H9 (cell line): Measurements from ENCODE around the gene CCDC78. TPM values are rescaled to one million over a fixed set of nuclear protein-coding genes. Genes with fewer than 3 reads are reported as not detected.

Source experiments
- DNase-seq: peaks from one replicate; pipeline ENCODE4 v3.0.0-alpha.2; 2017
- H2AFZ ChIP-seq: one replicate; pipeline ENCODE4 v1.6.1; 2013; ENCODE audit warnings: mild to moderate bottlenecking, low read length, control low read depth, moderate library complexity
- H2AK5ac ChIP-seq: 2 replicates; pipeline ENCODE4 v1.6.1; 2013; ENCODE audit warnings: low read length, control low read depth, mixed read lengths; ENCODE audit not compliant: insufficient read length
- H2BK120ac ChIP-seq: one replicate; pipeline ENCODE4 v1.6.1; 2013; ENCODE audit warnings: low read depth, mild to moderate bottlenecking, low read length, control low read depth, inconsistent platforms; ENCODE audit not compliant: poor library complexity, severe bottlenecking
- H2BK12ac ChIP-seq: 2 replicates; pipeline ENCODE4 v1.6.1; 2013; ENCODE audit warnings: low read length, control low read depth, mixed read lengths, low read depth; ENCODE audit not compliant: insufficient read length
- H2BK15ac ChIP-seq: 2 replicates; pipeline ENCODE4 v1.6.1; 2013; ENCODE audit warnings: low read depth, low read length, control low read depth
- H2BK20ac ChIP-seq: one replicate; pipeline ENCODE4 v1.6.1; 2013; ENCODE audit warnings: low read depth, mild to moderate bottlenecking, low read length, control low read depth, inconsistent platforms; ENCODE audit not compliant: poor library complexity, severe bottlenecking
- H2BK5ac ChIP-seq: 2 replicates; pipeline ENCODE4 v1.6.1; 2013; ENCODE audit warnings: low read length, control low read depth, mixed read lengths; ENCODE audit not compliant: insufficient read length
- H3K14ac ChIP-seq: 2 replicates; pipeline ENCODE4 v1.6.1; 2013; ENCODE audit warnings: low read length, control low read depth; ENCODE audit not compliant: insufficient read depth
- H3K18ac ChIP-seq: 2 replicates; pipeline ENCODE4 v1.6.1; 2013; ENCODE audit warnings: low read depth, mild to moderate bottlenecking, mixed read lengths, low read length, control low read depth; ENCODE audit not compliant: insufficient read length
- H3K23ac ChIP-seq: 2 replicates; pipeline ENCODE4 v1.6.1; 2013; ENCODE audit warnings: low read length, control low read depth, mixed read lengths, low read depth; ENCODE audit not compliant: insufficient read length
- H3K23me2 ChIP-seq: 2 replicates; pipeline ENCODE4 v1.6.1; 2013; ENCODE audit warnings: low read depth, mild to moderate bottlenecking, mixed read lengths, low read length, control low read depth; ENCODE audit not compliant: insufficient read length, poor library complexity, severe bottlenecking
- H3K27ac ChIP-seq: 2 replicates; pipeline ENCODE4 v1.5.1; 2013; ENCODE audit warnings: low read length, control low read depth, mixed read lengths, low read depth; ENCODE audit not compliant: insufficient read length
- H3K27me3 ChIP-seq: 2 replicates; pipeline ENCODE4 v1.6.1; 2013; ENCODE audit warnings: low read length, control low read depth, inconsistent platforms; ENCODE audit not compliant: insufficient read depth
- H3K4ac ChIP-seq: 2 replicates; pipeline ENCODE4 v1.6.1; 2013; ENCODE audit warnings: low read depth, mild to moderate bottlenecking, control low read depth, inconsistent platforms, low read length, moderate library complexity
- H3K4me1 ChIP-seq: 2 replicates; pipeline ENCODE4 v1.6.1; 2013; ENCODE audit warnings: low read length, control low read depth, inconsistent platforms; ENCODE audit not compliant: insufficient read depth
- H3K4me2 ChIP-seq: 2 replicates; pipeline ENCODE4 v1.6.1; 2013; ENCODE audit warnings: low read length, control low read depth, mixed read lengths; ENCODE audit not compliant: insufficient read length, insufficient read depth
- H3K56ac ChIP-seq: 2 replicates; pipeline ENCODE4 v1.6.1; 2013; ENCODE audit warnings: low read depth, mild to moderate bottlenecking, mixed read lengths, low read length, control low read depth; ENCODE audit not compliant: insufficient read length
- H3K79me1 ChIP-seq: 2 replicates; pipeline ENCODE4 v1.6.1; 2013; ENCODE audit warnings: low read depth, mild to moderate bottlenecking, moderate library complexity, low read length, control low read depth, inconsistent platforms; ENCODE audit not compliant: insufficient read depth, poor library complexity, severe bottlenecking
- H3K79me2 ChIP-seq: 2 replicates; pipeline ENCODE4 v1.6.1; 2013; ENCODE audit warnings: low read length, control low read depth, inconsistent platforms; ENCODE audit not compliant: insufficient read depth
- H3K9ac ChIP-seq: 2 replicates; pipeline ENCODE4 v1.6.1; 2013; ENCODE audit warnings: low read length, control low read depth, mixed read lengths; ENCODE audit not compliant: insufficient read length; ENCODE audit errors: extremely low read depth
- H3K9me3 ChIP-seq: one replicate; pipeline ENCODE4 v1.6.1; 2013; ENCODE audit warnings: low read depth, low read length, inconsistent platforms; ENCODE audit not compliant: control insufficient read depth
- H3T11ph ChIP-seq: one replicate; pipeline ENCODE4 v1.6.1; 2013; ENCODE audit warnings: mild to moderate bottlenecking, low read length, control low read depth, inconsistent platforms
- H4K20me1 ChIP-seq: one replicate; pipeline ENCODE4 v1.6.1; 2013; ENCODE audit not compliant: control insufficient read depth, insufficient read length, insufficient read depth
- H4K5ac ChIP-seq: 2 replicates; pipeline ENCODE4 v1.6.1; 2013; ENCODE audit warnings: low read depth, mild to moderate bottlenecking, mixed read lengths, low read length, control low read depth; ENCODE audit not compliant: insufficient read length
- H4K8ac ChIP-seq: replicated peaks from 2 replicates; pipeline ENCODE4 v1.6.1; 2013; ENCODE audit warnings: low read length, control low read depth, mixed read lengths, low read depth; ENCODE audit not compliant: insufficient read length
- H4K91ac ChIP-seq: 2 replicates; pipeline ENCODE4 v1.6.1; 2013; ENCODE audit warnings: low read depth, mild to moderate bottlenecking, moderate library complexity, mixed read lengths, low read length, control low read depth; ENCODE audit not compliant: insufficient read length
- H3K27ac Mint-ChIP-seq, 3 experiments: 2 replicates in 2 of 3; 3 replicates in 1 of 3; pipeline ENCODE4 v1.8.0; 2020 to 2021; ENCODE audit warnings: mixed read lengths in 3 of 3, mild to moderate bottlenecking in 1 of 3, moderate library complexity in 1 of 3
- H3K27me3 Mint-ChIP-seq: 2 replicates; pipeline ENCODE4 v1.8.0; 2021; ENCODE audit warnings: low read depth, mild to moderate bottlenecking, moderate library complexity, mixed read lengths
- H3K36me3 Mint-ChIP-seq, 3 experiments: 2 replicates in 2 of 3; 3 replicates in 1 of 3; pipeline ENCODE4 v1.8.0; 2020 to 2021; ENCODE audit warnings: low read depth in 3 of 3, mixed read lengths in 3 of 3; ENCODE audit not compliant: insufficient read depth in 1 of 3
- H3K4me1 Mint-ChIP-seq, 2 experiments: 2 replicates each; pipeline ENCODE4 v1.8.0; 2020; ENCODE audit warnings: mixed read lengths in 2 of 2
- H3K4me3 Mint-ChIP-seq, 2 experiments: 2 replicates in 1 of 2; 3 replicates in 1 of 2; pipeline ENCODE4 v1.8.0; 2020 to 2021; ENCODE audit warnings: mild to moderate bottlenecking in 2 of 2, mixed read lengths in 2 of 2, moderate library complexity in 1 of 2
- H3K9me3 Mint-ChIP-seq, 2 experiments: 2 replicates in 1 of 2; 3 replicates in 1 of 2; pipeline ENCODE4 v1.8.0; 2020; ENCODE audit warnings: mild to moderate bottlenecking in 2 of 2, mixed read lengths in 2 of 2, moderate library complexity in 1 of 2
- whole genome bisulfite sequencing: extraction: QIAGEN DNeasy Blood & Tissue Kit; methylation state at CpG from one replicate; pipeline ENCODE4 v1.1.7; 2013; ENCODE audit warnings: missing lambda C conversion rate, low lambda C conversion rate, mixed read lengths; ENCODE audit not compliant: insufficient read length; ENCODE audit errors: extremely low coverage; 5-methylcytosine and 5-hydroxymethylcytosine counted together
- total RNA-seq: library from RNA; stranded (reverse); gene quantifications from 2 replicates; pipeline ENCODE4 v1.2.1, GENCODE V29; 2021
- TF ChIP-seq, protein P1 (sequence below): fragments of 200-600 bp; sonication (generic); conservative IDR thresholded peaks from 3 replicates; pipeline ENCODE4 v1.8.0; 2021; ENCODE audit warnings: antibody characterized with exemption, mild to moderate bottlenecking

The CCDC78 gene
- total RNA-seq, 1 experiment from 2014 or later: 12.1 TPM

DNA sequence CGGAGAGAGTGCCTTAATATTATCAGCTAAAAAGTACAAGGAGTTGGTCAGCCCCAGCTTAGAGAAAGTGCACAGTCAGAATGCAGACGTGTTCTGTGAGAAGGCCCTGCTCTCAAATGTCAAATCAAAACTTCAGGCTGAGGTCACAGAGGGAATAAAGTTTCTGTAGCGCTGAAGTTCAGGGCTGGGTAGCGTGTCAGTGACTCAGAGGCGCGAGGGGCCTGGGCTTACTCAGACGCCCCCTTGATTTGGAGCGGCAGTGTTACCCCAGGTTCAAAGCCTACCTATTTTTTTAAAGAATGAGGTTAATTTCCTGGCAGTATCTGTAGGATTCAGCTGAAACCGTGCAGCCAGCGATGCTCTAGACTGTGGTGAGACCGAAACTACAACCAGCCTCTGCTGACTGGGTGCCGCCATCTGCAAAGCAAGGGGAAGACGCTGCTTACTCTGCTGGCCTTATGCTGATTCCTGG, 9.8 kb upstream of the CCDC78 start:
- H3K4me2 ChIP-seq: no peak overlapping the region
- H3K9me3 Mint-ChIP-seq: no peaks in the 10 kb centered on the region
- peaks cover 2% of the 10 kb centered on the region; the same call in 1 of the 2 replicates for H3K4me1 ChIP-seq
- no peak overlapping the region for H4K91ac ChIP-seq
- H3K79me1 ChIP-seq: no peaks in the 10 kb centered on the region
- H3K14ac ChIP-seq: no peak overlapping the region
- H4K8ac ChIP-seq: no peak overlapping the region
- H3K27ac Mint-ChIP-seq: no peak overlapping the region
- no peak overlapping the region for H2BK20ac ChIP-seq
- no peaks in the 10 kb centered on the region for H3K27me3 ChIP-seq
- no peaks in the 10 kb centered on the region for H4K20me1 ChIP-seq
- no peaks in the 10 kb centered on the region for H3K27me3 Mint-ChIP-seq
- H2BK5ac ChIP-seq: no peak overlapping the region
- H3K36me3 Mint-ChIP-seq: peaks cover 5 to 36% (median 29%) of the 10 kb centered on the region in 3 experiments; a peak in 6 of 7 replicates
- H3K23ac ChIP-seq: no peak overlapping the region
- no peaks in the 10 kb centered on the region for H3K9me3 ChIP-seq
- no peak overlapping the region for H3K9ac ChIP-seq
- TF ChIP-seq, protein P1, sequence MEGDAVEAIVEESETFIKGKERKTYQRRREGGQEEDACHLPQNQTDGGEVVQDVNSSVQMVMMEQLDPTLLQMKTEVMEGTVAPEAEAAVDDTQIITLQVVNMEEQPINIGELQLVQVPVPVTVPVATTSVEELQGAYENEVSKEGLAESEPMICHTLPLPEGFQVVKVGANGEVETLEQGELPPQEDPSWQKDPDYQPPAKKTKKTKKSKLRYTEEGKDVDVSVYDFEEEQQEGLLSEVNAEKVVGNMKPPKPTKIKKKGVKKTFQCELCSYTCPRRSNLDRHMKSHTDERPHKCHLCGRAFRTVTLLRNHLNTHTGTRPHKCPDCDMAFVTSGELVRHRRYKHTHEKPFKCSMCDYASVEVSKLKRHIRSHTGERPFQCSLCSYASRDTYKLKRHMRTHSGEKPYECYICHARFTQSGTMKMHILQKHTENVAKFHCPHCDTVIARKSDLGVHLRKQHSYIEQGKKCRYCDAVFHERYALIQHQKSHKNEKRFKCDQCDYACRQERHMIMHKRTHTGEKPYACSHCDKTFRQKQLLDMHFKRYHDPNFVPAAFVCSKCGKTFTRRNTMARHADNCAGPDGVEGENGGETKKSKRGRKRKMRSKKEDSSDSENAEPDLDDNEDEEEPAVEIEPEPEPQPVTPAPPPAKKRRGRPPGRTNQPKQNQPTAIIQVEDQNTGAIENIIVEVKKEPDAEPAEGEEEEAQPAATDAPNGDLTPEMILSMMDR: no peak
- H2AK5ac ChIP-seq: no peak overlapping the region
- no peak overlapping the region for H4K5ac ChIP-seq
- H3T11ph ChIP-seq: no peak overlapping the region
- no peak overlapping the region for H3K4ac ChIP-seq
- no peak overlapping the region for H3K27ac ChIP-seq
- H3K4me1 Mint-ChIP-seq: peaks cover 9 to 13% of the 10 kb centered on the region in 2 experiments
- H2AFZ ChIP-seq: no peak overlapping the region
- H3K18ac ChIP-seq: no peak overlapping the region
- H2BK15ac ChIP-seq: no peak overlapping the region
- no peak overlapping the region for H3K4me3 Mint-ChIP-seq
- no CpG with 5 or more reads among the region's 13 CpGs for WGBS
- no peak overlapping the region for H2BK120ac ChIP-seq
- no peak overlapping the region for H2BK12ac ChIP-seq
- H3K23me2 ChIP-seq: peaks cover 6% of the 10 kb centered on the region
- no peak overlapping the region for H3K56ac ChIP-seq
- DNase-seq: no peak
- H3K79me2 ChIP-seq: no peaks in the 10 kb centered on the region
